Measurements from ENCODE around the gene SF3A1. TPM values are rescaled to one million over a fixed set of nuclear protein-coding genes. Genes with fewer than 3 reads are reported as not detected.

Gene SF3A1
- total and polyA plus RNA-seq, 9 of the 15 experiments (the other 6 are each of a cell fraction or from before 2014, with no cell fraction given), result 6.7 to 228 (median 13.0) TPM

DNA sequence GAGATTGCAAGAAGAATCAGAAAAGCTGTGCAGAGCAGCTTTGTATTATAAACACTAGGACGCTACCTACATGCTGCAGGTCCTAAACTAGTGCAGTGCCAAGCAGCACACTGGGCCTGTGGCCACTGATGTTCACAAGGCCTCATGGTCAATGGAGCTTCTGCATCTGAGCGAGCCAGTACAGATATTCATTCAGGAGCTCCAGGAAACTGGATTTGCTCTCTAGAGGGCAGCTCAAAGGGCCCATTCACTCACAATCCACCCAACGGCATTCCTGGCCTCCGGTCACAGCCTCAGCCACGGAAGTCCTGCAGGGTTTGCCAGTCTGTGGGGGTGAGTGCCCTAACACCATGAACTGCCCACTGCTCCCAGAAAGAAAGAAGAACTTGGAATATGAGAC, 24.1 kb downstream of the SF3A1 start:
- POLR2A ChIA-PET, result interaction anchor here (0.8 kb wide), 1 partner anchor 14 kb away, joined by 4 read pairs; no protein-coding TSS in a partner anchor

More for the DNA sequence above, 24.1 kb downstream of the SF3A1 start:
- H3K4me3 ChIP-seq, result no peak overlapping the region
- no peaks in the 10 kb centered on the region for H4K20me1 ChIP-seq (replicated peaks; ENCODE audit: control insufficient read depth, insufficient read depth, low read length)
- WGBS (ENCODE audit: insufficient coverage, low coverage, missing lambda C conversion rate), result 90% methylated on average over 5 of the region's 5 CpGs
- H3K9ac ChIP-seq (ENCODE audit: insufficient read depth in 1 of 2, low read depth in 2 of 2, low read length in 2 of 2), result no peak overlapping the region
- intact Hi-C loops (cut with micrococcal nuclease), result no loop called here
- in situ Hi-C loops (cut with MboI), result no loop called here
- H3K4me2 ChIP-seq (ENCODE audit: insufficient read depth, low read length), result no peak overlapping the region
- no peaks in the 10 kb centered on the region for H3K79me2 ChIP-seq (ENCODE audit: control insufficient read depth, insufficient read depth, low read length)
- FAIRE-seq (no peak), DNase-seq (ENCODE audit: extremely low read depth in 1 of 4, low spot score in 3 of 4) (no peak), ATAC-seq (no peak)
- peaks cover 69% of the 10 kb centered on the region for H3K36me3 ChIP-seq (ENCODE audit: control insufficient read depth, insufficient read depth, low read length)
- BruUV-seq (replicated peaks), result no TSS peak
- CTCF ChIA-PET (ENCODE audit: low intra/inter-chr PET ratio), result no interaction called here
- H3K27me3 ChIP-seq (ENCODE audit: control insufficient read depth in 2 of 2, insufficient read depth in 2 of 2, low read length in 2 of 2), result no peaks in the 10 kb centered on the region
- TF ChIP-seq TARDBP (IDR thresholded peaks at IDR 0.05) (no peak), MCM5 (IDR thresholded peaks at IDR 0.05; ENCODE audit: low read depth) (no peak), ZNF253 (CRISPR knock-in tag; conservative IDR thresholded peaks at IDR 0.05) (no peak), ZNF644 (tag; IDR thresholded peaks at IDR 0.05; ENCODE audit: low read depth) (no peak), PHF21A (IDR thresholded peaks at IDR 0.05; ENCODE audit: borderline replicate concordance, low read depth) (no peak), SRF (CRISPR knock-in tag; IDR thresholded peaks at IDR 0.05) (no peak), ZNF347 (CRISPR knock-in tag; IDR thresholded peaks at IDR 0.05; ENCODE audit: low read depth) (no peak), TAF15 (IDR thresholded peaks at IDR 0.05; ENCODE audit: low read depth, low read length) (no peak), RBM25 (IDR thresholded peaks at IDR 0.05; ENCODE audit: low read depth, low read length, severe bottlenecking) (no peak), PTTG1 (tag; IDR thresholded peaks at IDR 0.05; ENCODE audit: low read depth) (no peak), TAF7 (tag; IDR thresholded peaks at IDR 0.05) (no peak), ZKSCAN3 (CRISPR knock-in tag; IDR thresholded peaks at IDR 0.05) (no peak), SLC30A9 (CRISPR knock-in tag; IDR thresholded peaks at IDR 0.05) (no peak), BRD9 (IDR thresholded peaks at IDR 0.05; ENCODE audit: low read depth, partially characterized antibody) (no peak), ZNF124 (CRISPR knock-in tag; IDR thresholded peaks at IDR 0.05) (no peak), ADNP (tag; IDR thresholded peaks at IDR 0.05) (no peak)
- TF ChIP-seq, protein P1, sequence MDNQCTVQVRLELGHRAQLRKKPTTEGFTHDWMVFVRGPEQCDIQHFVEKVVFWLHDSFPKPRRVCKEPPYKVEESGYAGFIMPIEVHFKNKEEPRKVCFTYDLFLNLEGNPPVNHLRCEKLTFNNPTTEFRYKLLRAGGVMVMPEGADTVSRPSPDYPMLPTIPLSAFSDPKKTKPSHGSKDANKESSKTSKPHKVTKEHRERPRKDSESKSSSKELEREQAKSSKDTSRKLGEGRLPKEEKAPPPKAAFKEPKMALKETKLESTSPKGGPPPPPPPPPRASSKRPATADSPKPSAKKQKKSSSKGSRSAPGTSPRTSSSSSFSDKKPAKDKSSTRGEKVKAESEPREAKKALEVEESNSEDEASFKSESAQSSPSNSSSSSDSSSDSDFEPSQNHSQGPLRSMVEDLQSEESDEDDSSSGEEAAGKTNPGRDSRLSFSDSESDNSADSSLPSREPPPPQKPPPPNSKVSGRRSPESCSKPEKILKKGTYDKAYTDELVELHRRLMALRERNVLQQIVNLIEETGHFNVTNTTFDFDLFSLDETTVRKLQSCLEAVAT (IDR thresholded peaks at IDR 0.05), result no peak
- TF ChIP-seq, protein P2, sequence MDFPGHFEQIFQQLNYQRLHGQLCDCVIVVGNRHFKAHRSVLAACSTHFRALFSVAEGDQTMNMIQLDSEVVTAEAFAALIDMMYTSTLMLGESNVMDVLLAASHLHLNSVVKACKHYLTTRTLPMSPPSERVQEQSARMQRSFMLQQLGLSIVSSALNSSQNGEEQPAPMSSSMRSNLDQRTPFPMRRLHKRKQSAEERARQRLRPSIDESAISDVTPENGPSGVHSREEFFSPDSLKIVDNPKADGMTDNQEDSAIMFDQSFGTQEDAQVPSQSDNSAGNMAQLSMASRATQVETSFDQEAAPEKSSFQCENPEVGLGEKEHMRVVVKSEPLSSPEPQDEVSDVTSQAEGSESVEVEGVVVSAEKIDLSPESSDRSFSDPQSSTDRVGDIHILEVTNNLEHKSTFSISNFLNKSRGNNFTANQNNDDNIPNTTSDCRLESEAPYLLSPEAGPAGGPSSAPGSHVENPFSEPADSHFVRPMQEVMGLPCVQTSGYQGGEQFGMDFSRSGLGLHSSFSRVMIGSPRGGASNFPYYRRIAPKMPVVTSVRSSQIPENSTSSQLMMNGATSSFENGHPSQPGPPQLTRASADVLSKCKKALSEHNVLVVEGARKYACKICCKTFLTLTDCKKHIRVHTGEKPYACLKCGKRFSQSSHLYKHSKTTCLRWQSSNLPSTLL (IDR thresholded peaks at IDR 0.05), result no peak
- TF ChIP-seq, protein P3, sequence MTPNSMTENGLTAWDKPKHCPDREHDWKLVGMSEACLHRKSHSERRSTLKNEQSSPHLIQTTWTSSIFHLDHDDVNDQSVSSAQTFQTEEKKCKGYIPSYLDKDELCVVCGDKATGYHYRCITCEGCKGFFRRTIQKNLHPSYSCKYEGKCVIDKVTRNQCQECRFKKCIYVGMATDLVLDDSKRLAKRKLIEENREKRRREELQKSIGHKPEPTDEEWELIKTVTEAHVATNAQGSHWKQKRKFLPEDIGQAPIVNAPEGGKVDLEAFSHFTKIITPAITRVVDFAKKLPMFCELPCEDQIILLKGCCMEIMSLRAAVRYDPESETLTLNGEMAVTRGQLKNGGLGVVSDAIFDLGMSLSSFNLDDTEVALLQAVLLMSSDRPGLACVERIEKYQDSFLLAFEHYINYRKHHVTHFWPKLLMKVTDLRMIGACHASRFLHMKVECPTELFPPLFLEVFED (CRISPR knock-in tag; conservative IDR thresholded peaks at IDR 0.05), result no peak
- no peak overlapping the region for H2AFZ ChIP-seq (ENCODE audit: low read depth, low read length)
- H3K9me1 ChIP-seq (ENCODE audit: control insufficient read depth, insufficient read depth, low read length), result no peaks in the 10 kb centered on the region
- H3K27ac ChIP-seq (ENCODE audit: extremely low read depth, low read depth, low read length), result no peak overlapping the region
- peaks cover 6 to 16% of the 10 kb centered on the region in 2 experiments; a peak in 3 of 5 replicates for H3K4me1 ChIP-seq (replicated peaks in 1 of 2; ENCODE audit: control insufficient read depth in 2 of 2, insufficient read depth in 2 of 2, low read length in 2 of 2)
- no peaks in the 10 kb centered on the region for H3K9me3 ChIP-seq (replicated peaks; ENCODE audit: control insufficient read depth, insufficient read depth, low read depth, low read length)

Measured in K562 (cell line).